Right atrium auricular region (tissue), 2 donors: ENCODE results near the gene THAP7. TPM values are rescaled to one million over a fixed set of nuclear protein-coding genes. Genes with fewer than 3 reads are reported as not detected.
A peak's percentile ranks its signal among the peaks of the same experiment; 100 is the strongest.

Source experiments
- DNase-seq: peaks from one replicate; pipeline ENCODE4 v3.0.0-alpha.2; 2019; ENCODE audit warnings: low spot score
- H3K27ac ChIP-seq, 2 donors: fragments of 200-600 bp; sonication (generic); 1 replicate in 1 of 2; 2 replicates in 1 of 2; pipeline ENCODE4 v1.5.1; 2016 to 2019
- H3K27me3 ChIP-seq, 2 donors: fragments of 200-600 bp; sonication (generic); one replicate each; pipeline versions ENCODE4 v1.5.1 to v1.6.0; 2017 to 2019
- H3K36me3 ChIP-seq: fragments of 200-600 bp; sonication (generic); one replicate; pipeline ENCODE4 v1.5.1; 2016
- H3K4me1 ChIP-seq, 2 donors: fragments of 200-600 bp; sonication (generic); one replicate each; pipeline versions ENCODE4 v1.5.1 to v1.6.0; 2017 to 2019
- H3K4me3 ChIP-seq, 2 donors: fragments of 200-600 bp; sonication (generic); 1 replicate in 1 of 2; 2 replicates in 1 of 2; pipeline ENCODE4 v1.5.1; 2017 to 2019; ENCODE audit warnings: mild to moderate bottlenecking in 1 of 2, moderate library complexity in 1 of 2
- H3K9me3 ChIP-seq, 2 donors: fragments of 200-600 bp; sonication (generic); one replicate each; pipeline ENCODE4 v1.5.1; 2019
- CTCF ChIP-seq, 2 donors: fragments of 200-600 bp; sonication (generic); IDR thresholded peaks; one replicate each; pipeline ENCODE4 v1.5.1; 2019; ENCODE audit warnings: antibody characterized with exemption in 2 of 2
- total RNA-seq, 2 donors: library from RNA; depleted of rRNA; stranded (reverse); fragments of >200 nt; gene quantifications; one replicate each; pipeline ENCODE4 v1.1.0, GENCODE V29; 2016

The THAP7 gene
- total RNA-seq, 2 donors from 2014 or later = 39.8 to 51.1 TPM

- H3K36me3 ChIP-seq = peaks cover 12% of the 10 kb centered on the region
- H3K27ac ChIP-seq = no peak overlapping the region
- H3K27me3 ChIP-seq = no peaks in the 10 kb centered on the region
- no peaks in the 10 kb centered on the region for H3K9me3 ChIP-seq
- TF ChIP-seq CTCF (IDR thresholded peaks at IDR 0.05) = no peak
- no peak for DNase-seq
- peaks cover 0 to 25% of the 10 kb centered on the region in 2 donors for H3K4me1 ChIP-seq
- H3K4me3 ChIP-seq = no peak overlapping the region
Observed at GRCh38 chr22:20985720-20986119, 16.2 kb downstream of the THAP7 start.

GRCh38 chr22:20983081-20983771, 18.7 kb downstream of the THAP7 start:
- no peak for DNase-seq
- Histone ChIP-seq H3K4me3 (peak overlapping the region; percentile 82 to 83), H3K27ac (no peak overlapping the region), H3K27me3 (no peaks in the 10 kb centered on the region), H3K36me3 (peaks cover 8% of the 10 kb centered on the region), H3K9me3 (peaks cover 0 to 8% of the 10 kb centered on the region in 2 donors), H3K4me1 (peaks cover 0 to 41% of the 10 kb centered on the region in 2 donors)
- no peak for TF ChIP-seq CTCF (IDR thresholded peaks at IDR 0.05)

- H3K4me1 ChIP-seq = peaks cover 0 to 41% of the 10 kb centered on the region in 2 donors
- no peak for DNase-seq
- no peaks in the 10 kb centered on the region for H3K27me3 ChIP-seq
- peaks cover 7% of the 10 kb centered on the region for H3K36me3 ChIP-seq
- peaks cover 0 to 10% of the 10 kb centered on the region in 2 donors for H3K9me3 ChIP-seq
- peak overlapping the region; percentile 93 to 95 for H3K27ac ChIP-seq
- peak overlapping the region; percentile 82 to 83 for H3K4me3 ChIP-seq
- TF ChIP-seq CTCF (IDR thresholded peaks at IDR 0.05) = no peak
Observed at GRCh38 chr22:20982563-20982882, 19.4 kb downstream of the THAP7 start.

GRCh38 chr22:20981787-20982562, 19.9 kb downstream of the THAP7 start, which contains the start of gene LZTR1:
LZTR1 (plus strand) TSS chr22:20982297; CDS start chr22:20982372, 75 bp downstream.
- DNase-seq = peak; percentile 81
- H3K4me1 ChIP-seq = peaks cover 0 to 41% of the 10 kb centered on the region in 2 donors
- H3K27me3 ChIP-seq = no peaks in the 10 kb centered on the region
- peak within 1 kb of the TSS; percentile 82 to 83 for H3K4me3 ChIP-seq
- H3K9me3 ChIP-seq = peaks cover 0 to 10% of the 10 kb centered on the region in 2 donors
- H3K36me3 ChIP-seq = peaks cover 3% of the 10 kb centered on the region
- TF ChIP-seq CTCF (IDR thresholded peaks at IDR 0.05) = peak; percentile 53 to 82
- H3K27ac ChIP-seq = peak within 1 kb of the TSS; percentile 93 to 95

- Histone ChIP-seq H3K4me1 (peaks cover 0 to 41% of the 10 kb centered on the region in 2 donors), H3K27ac (peak overlapping the region; percentile 93 to 95), H3K4me3 (peak overlapping the region; percentile 82 to 83), H3K27me3 (no peaks in the 10 kb centered on the region), H3K9me3 (peaks cover 0 to 10% of the 10 kb centered on the region in 2 donors), H3K36me3 (no peaks in the 10 kb centered on the region)
- no peak for DNase-seq
- TF ChIP-seq CTCF (IDR thresholded peaks at IDR 0.05) = no peak
Observed at GRCh38 chr22:20980938-20981722, 20.8 kb downstream of the THAP7 start.
